K562 (cell line): ENCODE results near the gene SPX. TPM values are rescaled to one million over a fixed set of nuclear protein-coding genes. Genes with fewer than 3 reads are reported as not detected.

ENCODE experiments used
- BCL6 ChIP-seq: fragments of 250-450 bp; sonication (Bioruptor Pico); IDR thresholded peaks from 2 replicates; pipeline ENCODE4 v1.4.0; 2020
- BMI1 ChIP-seq: fragments of 150-350 bp; IDR thresholded peaks from 2 replicates; pipeline ENCODE4 v1.6.1; 2014; ENCODE audit warnings: low read length
- BRD9 ChIP-seq: fragments of 450-650 bp; IDR thresholded peaks from 2 replicates; pipeline ENCODE4 v1.6.1; 2018; ENCODE audit warnings: low read depth; ENCODE audit not compliant: partially characterized antibody
- CBX5 ChIP-seq: IDR thresholded peaks from 2 replicates; pipeline ENCODE4 v1.6.1; 2014; ENCODE audit warnings: low read depth, borderline replicate concordance
- CCAR2 ChIP-seq: fragments of 200-400 bp; formaldehyde crosslinking; IDR thresholded peaks from 2 replicates; pipeline ENCODE4 v1.6.1; 2017; ENCODE audit warnings: mild to moderate bottlenecking, low read depth, low read length
- DMBX1 ChIP-seq: fragments of 250-450 bp; sonication (Bioruptor Pico); IDR thresholded peaks from 2 replicates; pipeline ENCODE4 v1.8.0; 2022; ENCODE audit warnings: inconsistent platforms, mild to moderate bottlenecking, moderate library complexity, borderline replicate concordance
- ESRRA ChIP-seq: fragments of 450-650 bp; IDR thresholded peaks from 2 replicates; pipeline ENCODE4 v1.6.1; 2014; ENCODE audit warnings: low read depth, mild to moderate bottlenecking, moderate library complexity, borderline replicate concordance
- ESRRB ChIP-seq: fragments of 250-450 bp; sonication (Bioruptor Pico); IDR thresholded peaks from 2 replicates; pipeline ENCODE4 v1.5.0; 2020; ENCODE audit warnings: mild to moderate bottlenecking, moderate library complexity, borderline replicate concordance
- EZH2 ChIP-seq: IDR thresholded peaks from 2 replicates; pipeline ENCODE4 v1.6.1; 2012; ENCODE audit warnings: low read depth, mild to moderate bottlenecking, inconsistent platforms, low read length, borderline replicate concordance
- GATAD2A ChIP-seq: fragments of 450-650 bp; IDR thresholded peaks from 2 replicates; pipeline ENCODE4 v1.6.1; 2017
- ILK ChIP-seq: fragments of 450-650 bp; IDR thresholded peaks from 2 replicates; pipeline ENCODE4 v1.6.1; 2016; ENCODE audit warnings: missing genetic modification characterization, low read depth, mild to moderate bottlenecking, missing compliant biosample characterization, moderate library complexity, borderline replicate concordance
- MEF2D ChIP-seq: conservative IDR thresholded peaks from 2 replicates; pipeline ENCODE4 v1.6.1; 2016; ENCODE audit warnings: low read depth, missing genetic modification characterization, missing compliant biosample characterization
- MYC ChIP-seq, 2 experiments: fragments of 250-450 bp in 1 of 2; sonication (Bioruptor Pico) in 1 of 2; IDR thresholded peaks; 2 replicates each; pipeline versions ENCODE4 v1.5.1 to v1.6.1; 2012 to 2021; ENCODE audit warnings: low read depth in 2 of 2, borderline replicate concordance in 1 of 2, improper control_type of control experiment in 1 of 2, low read length in 1 of 2, mild to moderate bottlenecking in 1 of 2, moderate library complexity in 1 of 2
- NCOA6 ChIP-seq: fragments of 450-650 bp; IDR thresholded peaks from 2 replicates; pipeline ENCODE4 v1.6.1; 2017; ENCODE audit warnings: mild to moderate bottlenecking
- SRF ChIP-seq, 2 experiments: fragments of 250-450, 450-650 bp in 1 of 2; sonication (Bioruptor Pico) in 1 of 2; sonication (generic) in 1 of 2; formaldehyde crosslinking; IDR thresholded peaks; 2 replicates each; pipeline versions ENCODE4 v1.5.0 to v1.5.1; 2020 to 2022; ENCODE audit warnings: mild to moderate bottlenecking in 1 of 2, missing genetic modification reagents in 1 of 2
- TAF9B ChIP-seq: fragments of 450-650 bp; IDR thresholded peaks from 2 replicates; pipeline ENCODE4 v1.6.1; 2018; ENCODE audit warnings: mild to moderate bottlenecking; ENCODE audit not compliant: partially characterized antibody
- ZNF3 ChIP-seq: fragments of 250-450 bp; sonication (Bioruptor Pico); IDR thresholded peaks from 2 replicates; pipeline ENCODE4 v1.5.0; 2021; ENCODE audit warnings: mild to moderate bottlenecking, moderate library complexity
- ZNF316 ChIP-seq: fragments of 450-650 bp; IDR thresholded peaks from 2 replicates; pipeline ENCODE4 v1.6.1; 2016
- ZNF589 ChIP-seq: fragments of 200-800 bp; sonication (Bioruptor generic); IDR thresholded peaks from 2 replicates; pipeline ENCODE4 v1.6.1; 2016; ENCODE audit warnings: low read depth, missing genetic modification characterization, missing compliant biosample characterization
- ZNF79 ChIP-seq: fragments of 250-450 bp; sonication (Bioruptor Pico); IDR thresholded peaks from 2 replicates; pipeline ENCODE4 v1.4.0; 2020; ENCODE audit warnings: low read depth, mild to moderate bottlenecking, moderate library complexity
- polyA plus RNA-seq, 8 experiments: library from polyadenylated mRNA; depleted of rRNA in 4 of 8; stranded (reverse) in 5 of 8; unstranded in 3 of 8; fragments of >200 nt; fragmentation: Nextera tagmentation in 2 of 8; fragmentation: Illumina TruSeq in 1 of 8; extraction: Ambion mirVana in 2 of 8; extraction: Trizol in 1 of 8; gene quantifications; 2 replicates each; pipeline versions ENCODE4 v1.2.1 to v1.2.3, GENCODE V29; 2011 to 2014; ENCODE audit warnings: inconsistent platforms in 1 of 8, missing spikeins in 1 of 8
- total RNA-seq, 7 experiments: library from RNA; depleted of rRNA in 6 of 7; stranded (reverse); fragments of >200 nt in 6 of 7; fragmentation: Illumina TruSeq in 2 of 7; extraction: Trizol in 2 of 7; gene quantifications; 2 replicates each; pipeline versions ENCODE4 v1.2.1 to v1.2.3, GENCODE V29; 2011 to 2021; ENCODE audit warnings: low replicate concordance in 1 of 7
- TF ChIP-seq, protein P1 (sequence below): fragments of 250-450 bp; sonication (Bioruptor Pico); IDR thresholded peaks from 2 replicates; pipeline ENCODE4 v1.4.0; 2020; ENCODE audit warnings: mild to moderate bottlenecking, moderate library complexity
- TF ChIP-seq, protein P2 (sequence below): sonication (generic); IDR thresholded peaks from 2 replicates; pipeline ENCODE4 v1.6.1; 2016
- TF ChIP-seq, protein P3 (sequence below): fragments of 450-650 bp; IDR thresholded peaks from 2 replicates; pipeline ENCODE4 v1.6.1; 2018; ENCODE audit not compliant: partially characterized antibody

SPX gene
- total and polyA plus RNA-seq, 9 of the 15 experiments (the other 6 are each of a cell fraction or from before 2014, with no cell fraction given): 0.06 to 0.40 (median 0.14) TPM

DNA sequence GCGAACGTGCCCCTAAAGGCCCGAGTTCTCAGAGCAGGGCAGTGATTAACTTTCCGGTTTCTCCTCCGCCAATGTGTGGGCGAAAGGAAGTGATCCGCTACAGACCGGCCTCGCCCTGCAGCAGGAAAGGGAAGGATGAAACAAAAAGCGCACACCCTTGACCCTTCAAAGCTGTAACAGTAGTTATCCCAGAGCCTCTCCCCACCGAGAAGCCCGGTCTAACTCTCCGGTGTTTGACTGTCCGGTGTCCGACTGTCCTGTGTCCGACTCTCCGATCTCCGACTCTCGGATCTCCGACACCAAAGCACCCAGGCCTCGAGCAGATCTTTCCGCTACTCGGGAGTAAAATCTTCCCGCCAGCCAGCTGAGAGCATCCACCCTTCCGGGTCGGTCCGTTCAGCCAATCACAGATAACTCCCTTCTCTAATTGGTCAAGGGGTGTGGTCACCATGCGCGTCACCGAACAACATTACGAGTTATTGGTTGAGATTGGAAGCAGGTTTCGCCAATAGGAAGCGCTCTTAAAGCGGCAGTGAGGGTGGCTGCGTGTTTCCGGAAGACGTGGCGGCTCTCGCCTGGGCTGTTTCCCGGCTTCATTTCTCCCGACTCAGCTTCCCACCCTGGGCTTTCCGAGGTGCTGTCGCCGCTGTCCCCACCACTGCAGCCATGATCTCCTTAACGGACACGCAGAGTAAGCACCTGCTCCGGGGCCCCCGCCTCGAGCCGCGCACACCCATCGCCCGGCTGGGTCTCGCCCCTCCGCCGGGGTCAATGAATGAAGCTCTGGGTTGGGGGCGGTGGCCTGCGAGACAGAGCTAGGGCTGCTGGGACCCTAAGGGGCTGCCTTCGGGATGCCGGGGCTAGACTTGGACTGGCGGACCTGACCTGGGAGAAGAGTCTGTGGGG lies 24.6 kb upstream of the SPX start, which contains the start of the genes GOLT1B and RECQL (continued):
- TF ChIP-seq ILK (tag) (no peak), EZH2 (no peak), MYC (IDR thresholded peaks at IDR 0.05; ENCODE audit: low read depth, low read length) (no peak), MYC (CRISPR knock-in tag; IDR thresholded peaks at IDR 0.05; ENCODE audit: borderline replicate concordance, low read depth) (no peak), DMBX1 (CRISPR knock-in tag) (no peak), ZNF79 (CRISPR knock-in tag) (no peak), CBX5 (no peak), GATAD2A (no peak), CCAR2 (no peak), NCOA6 (no peak), ZNF316 (no peak), BMI1 (no peak), ESRRA (0 out of 2 replicates have a peak, but pooled peaks have one; percentile 12), ZNF589 (CRISPR knock-in tag) (no peak), ZNF3 (CRISPR knock-in tag) (no peak), MEF2D (tag) (no peak), SRF (CRISPR knock-in tag; IDR thresholded peaks at IDR 0.05) (no peak), BRD9 (peak; percentile 20), BCL6 (CRISPR knock-in tag) (no peak), ESRRB (CRISPR knock-in tag) (no peak), TAF9B (peak; percentile 61)
- TF ChIP-seq, protein P1, sequence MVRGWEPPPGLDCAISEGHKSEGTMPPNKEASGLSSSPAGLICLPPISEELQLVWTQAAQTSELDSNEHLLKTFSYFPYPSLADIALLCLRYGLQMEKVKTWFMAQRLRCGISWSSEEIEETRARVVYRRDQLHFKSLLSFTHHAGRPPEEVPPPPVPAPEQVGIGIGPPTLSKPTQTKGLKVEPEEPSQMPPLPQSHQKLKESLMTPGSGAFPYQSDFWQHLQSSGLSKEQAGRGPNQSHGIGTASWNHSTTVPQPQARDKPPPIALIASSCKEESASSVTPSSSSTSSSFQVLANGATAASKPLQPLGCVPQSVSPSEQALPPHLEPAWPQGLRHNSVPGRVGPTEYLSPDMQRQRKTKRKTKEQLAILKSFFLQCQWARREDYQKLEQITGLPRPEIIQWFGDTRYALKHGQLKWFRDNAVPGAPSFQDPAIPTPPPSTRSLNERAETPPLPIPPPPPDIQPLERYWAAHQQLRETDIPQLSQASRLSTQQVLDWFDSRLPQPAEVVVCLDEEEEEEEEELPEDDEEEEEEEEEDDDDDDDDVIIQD (CRISPR knock-in tag): no peak
- TF ChIP-seq, protein P2, sequence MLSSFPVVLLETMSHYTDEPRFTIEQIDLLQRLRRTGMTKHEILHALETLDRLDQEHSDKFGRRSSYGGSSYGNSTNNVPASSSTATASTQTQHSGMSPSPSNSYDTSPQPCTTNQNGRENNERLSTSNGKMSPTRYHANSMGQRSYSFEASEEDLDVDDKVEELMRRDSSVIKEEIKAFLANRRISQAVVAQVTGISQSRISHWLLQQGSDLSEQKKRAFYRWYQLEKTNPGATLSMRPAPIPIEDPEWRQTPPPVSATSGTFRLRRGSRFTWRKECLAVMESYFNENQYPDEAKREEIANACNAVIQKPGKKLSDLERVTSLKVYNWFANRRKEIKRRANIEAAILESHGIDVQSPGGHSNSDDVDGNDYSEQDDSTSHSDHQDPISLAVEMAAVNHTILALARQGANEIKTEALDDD: no peak
- TF ChIP-seq, protein P3, sequence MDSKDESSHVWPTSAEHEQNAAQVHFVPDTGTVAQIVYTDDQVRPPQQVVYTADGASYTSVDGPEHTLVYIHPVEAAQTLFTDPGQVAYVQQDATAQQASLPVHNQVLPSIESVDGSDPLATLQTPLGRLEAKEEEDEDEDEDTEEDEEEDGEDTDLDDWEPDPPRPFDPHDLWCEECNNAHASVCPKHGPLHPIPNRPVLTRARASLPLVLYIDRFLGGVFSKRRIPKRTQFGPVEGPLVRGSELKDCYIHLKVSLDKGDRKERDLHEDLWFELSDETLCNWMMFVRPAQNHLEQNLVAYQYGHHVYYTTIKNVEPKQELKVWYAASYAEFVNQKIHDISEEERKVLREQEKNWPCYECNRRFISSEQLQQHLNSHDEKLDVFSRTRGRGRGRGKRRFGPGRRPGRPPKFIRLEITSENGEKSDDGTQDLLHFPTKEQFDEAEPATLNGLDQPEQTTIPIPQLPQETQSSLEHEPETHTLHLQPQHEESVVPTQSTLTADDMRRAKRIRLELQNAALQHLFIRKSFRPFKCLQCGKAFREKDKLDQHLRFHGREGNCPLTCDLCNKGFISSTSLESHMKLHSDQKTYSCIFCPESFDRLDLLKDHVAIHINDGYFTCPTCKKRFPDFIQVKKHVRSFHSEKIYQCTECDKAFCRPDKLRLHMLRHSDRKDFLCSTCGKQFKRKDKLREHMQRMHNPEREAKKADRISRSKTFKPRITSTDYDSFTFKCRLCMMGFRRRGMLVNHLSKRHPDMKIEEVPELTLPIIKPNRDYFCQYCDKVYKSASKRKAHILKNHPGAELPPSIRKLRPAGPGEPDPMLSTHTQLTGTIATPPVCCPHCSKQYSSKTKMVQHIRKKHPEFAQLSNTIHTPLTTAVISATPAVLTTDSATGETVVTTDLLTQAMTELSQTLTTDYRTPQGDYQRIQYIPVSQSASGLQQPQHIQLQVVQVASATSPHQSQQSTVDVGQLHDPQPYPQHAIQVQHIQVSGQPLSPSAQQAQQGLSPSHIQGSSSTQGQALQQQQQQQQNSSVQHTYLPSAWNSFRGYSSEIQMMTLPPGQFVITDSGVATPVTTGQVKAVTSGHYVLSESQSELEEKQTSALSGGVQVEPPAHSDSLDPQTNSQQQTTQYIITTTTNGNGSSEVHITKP: no peak
